Measurements from ENCODE around the gene TBXAS1.
"Not testable (repeated sequence)": the region's sequence is repeated elsewhere in the genome, so short reads cannot be mapped to it uniquely, and the experiment has no call there.

The TBXAS1 gene

DNA sequence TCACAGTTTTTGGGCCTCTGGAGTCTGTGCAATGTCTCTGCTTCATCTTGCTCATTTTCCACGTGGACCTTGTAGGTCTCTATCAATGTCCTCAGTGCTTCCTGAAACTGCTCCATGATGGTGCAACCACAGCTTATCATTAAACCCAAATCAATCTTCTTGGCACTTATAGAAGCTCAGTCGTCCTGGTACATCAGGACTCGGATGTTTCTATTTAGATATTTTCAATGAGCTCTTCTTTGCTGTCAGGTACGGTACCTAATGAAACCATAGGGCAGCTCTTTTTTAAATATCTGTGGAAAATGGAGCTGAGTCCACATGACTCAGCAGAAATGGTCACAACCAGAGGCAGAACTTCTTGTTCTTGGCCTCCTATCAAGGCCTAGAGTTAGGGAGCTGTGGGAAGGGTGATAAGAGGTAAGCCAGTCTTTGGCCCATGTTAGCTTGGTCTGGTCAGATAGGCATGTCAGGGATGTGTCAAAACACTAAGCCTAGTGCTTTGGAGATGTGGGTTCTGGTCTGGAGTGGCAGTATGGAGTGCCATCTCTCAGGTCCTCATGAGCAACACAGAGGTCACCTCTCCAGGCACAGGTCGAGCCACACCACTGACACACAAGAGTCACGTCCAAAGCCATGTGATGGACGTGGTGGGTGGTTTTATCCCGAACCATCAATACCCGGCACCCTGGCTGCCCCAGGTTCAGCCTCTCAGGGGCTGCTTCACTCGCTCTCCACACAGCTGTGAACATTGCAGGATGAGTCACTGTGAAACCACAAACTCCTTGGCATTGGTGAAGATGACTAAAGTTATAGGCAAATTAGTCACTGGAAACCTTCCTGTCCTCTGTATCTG, 87.0 kb downstream of the TBXAS1 start:
- DNase-seq, result peak; percentile 52

DNA sequence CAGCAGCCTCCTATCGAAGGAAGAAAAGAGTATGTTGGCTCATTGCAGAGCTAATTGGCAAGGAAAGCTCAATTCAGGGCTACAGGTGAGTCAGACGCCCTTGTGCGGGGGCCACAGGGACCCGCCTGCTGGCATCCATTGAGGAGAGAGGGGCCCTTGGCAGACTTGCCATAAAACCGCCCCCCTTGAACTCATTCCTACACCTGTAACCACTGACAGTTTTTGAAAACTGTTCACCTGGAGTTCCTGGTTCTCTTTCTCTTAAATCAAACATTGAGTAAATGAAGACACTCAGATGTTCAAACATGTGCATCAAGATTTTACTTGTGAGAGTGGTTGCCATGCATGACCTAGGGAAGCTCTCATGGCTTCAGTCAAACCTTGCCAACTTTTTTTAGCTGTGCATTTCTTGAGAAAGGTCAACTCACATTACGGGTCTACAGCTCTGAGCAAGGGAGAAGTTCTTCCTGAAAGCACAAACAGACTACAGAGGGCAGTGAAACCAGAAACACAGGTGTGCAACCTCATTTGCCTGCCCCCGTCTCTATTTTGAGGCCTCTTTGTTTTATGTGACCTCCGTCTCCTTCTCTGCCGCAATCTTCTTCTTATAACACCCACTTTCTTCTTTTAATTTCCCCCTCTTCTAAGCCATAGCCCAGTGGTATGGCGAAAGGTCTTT, 87.8 kb downstream of the TBXAS1 start:
- DNase-seq, result peak; percentile 45

DNA sequence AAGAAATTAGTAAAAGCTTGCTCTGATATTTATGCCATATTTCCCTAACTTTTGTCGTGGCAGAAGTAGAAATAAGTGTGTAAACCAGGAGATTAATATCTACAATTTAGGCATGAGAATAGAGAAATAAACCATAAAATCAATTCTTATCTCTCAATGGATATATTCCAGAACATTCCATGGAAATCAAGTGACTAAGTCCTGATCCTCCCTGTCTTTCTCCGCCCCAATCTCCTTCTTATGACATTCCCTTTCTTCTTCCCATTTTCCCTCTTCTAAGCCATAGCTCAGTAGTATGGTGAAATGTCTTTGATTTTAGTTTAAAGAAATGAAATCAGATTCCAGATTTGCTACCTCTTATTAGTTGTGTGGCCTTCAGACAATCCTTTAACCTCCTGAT, 88.8 kb downstream of the TBXAS1 start:
- no peak for DNase-seq

GRCh38 chr7:139918480-139918879, 89.4 kb downstream of the TBXAS1 start:
- DNase-seq, result no peak

DNA sequence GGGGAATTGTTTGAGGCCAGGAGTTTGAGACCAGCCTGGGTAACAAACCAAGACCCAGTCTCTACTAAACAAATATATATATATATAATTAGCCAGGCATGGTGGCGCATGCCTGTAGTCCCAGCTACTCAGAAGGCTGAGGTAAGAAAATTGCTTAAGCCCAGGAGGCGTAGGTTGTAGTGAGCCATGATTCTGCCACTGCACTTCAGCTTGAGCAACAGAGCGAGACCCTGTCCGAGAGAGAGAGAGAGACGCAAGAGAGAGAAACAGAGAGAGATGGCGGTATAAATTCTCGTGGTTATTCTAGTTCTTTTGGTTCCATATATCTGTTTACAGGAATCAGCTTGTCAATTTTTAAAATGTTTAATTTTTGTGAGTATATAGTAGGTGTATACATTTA, 94.0 kb downstream of the TBXAS1 start:
- no peak for DNase-seq

- no peak for DNase-seq
Measured at GRCh38 chr7:139924461-139924860, 95.4 kb downstream of the TBXAS1 start.

GRCh38 chr7:139929221-139929620, 100.2 kb downstream of the TBXAS1 start:
- DNase-seq, result not testable (repeated sequence)

GRCh38 chr7:139930286-139930965, 101.4 kb downstream of the TBXAS1 start:
- DNase-seq, result no peak

DNA sequence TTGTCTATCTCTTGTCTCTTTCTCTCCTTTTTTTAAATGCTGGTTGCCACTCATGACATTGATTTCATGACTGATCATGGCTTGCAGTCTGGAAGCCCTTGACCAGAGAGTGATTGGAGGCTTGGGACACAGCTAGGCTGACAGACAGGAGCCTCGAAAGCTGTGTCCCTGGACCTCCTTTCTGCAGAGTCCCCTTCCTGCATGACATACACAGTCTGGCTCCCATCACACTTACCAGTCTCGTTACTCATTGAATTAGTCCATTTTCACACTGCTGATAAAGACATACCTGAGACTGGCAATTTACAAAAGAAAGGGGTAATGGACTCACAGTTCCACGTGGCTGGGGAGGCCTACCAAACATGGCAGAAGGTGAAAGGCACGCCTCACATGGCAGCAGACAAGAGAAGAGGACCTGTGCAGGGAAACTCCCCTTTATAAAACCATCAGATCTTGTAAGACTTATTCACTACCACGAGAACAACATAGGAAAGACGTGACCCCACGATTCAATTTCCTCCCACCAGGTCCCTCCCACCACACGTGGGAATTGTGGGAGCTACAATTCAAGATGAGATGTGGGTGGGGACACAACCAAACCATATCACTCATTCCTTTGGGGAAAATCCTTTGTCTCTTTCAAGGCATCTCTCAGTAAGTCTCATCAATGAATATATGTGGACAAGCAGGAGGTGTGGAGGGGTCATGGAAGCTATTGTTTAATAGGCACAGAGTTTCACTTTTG, 102.3 kb downstream of the TBXAS1 start:
- DNase-seq, result no peak

DNA sequence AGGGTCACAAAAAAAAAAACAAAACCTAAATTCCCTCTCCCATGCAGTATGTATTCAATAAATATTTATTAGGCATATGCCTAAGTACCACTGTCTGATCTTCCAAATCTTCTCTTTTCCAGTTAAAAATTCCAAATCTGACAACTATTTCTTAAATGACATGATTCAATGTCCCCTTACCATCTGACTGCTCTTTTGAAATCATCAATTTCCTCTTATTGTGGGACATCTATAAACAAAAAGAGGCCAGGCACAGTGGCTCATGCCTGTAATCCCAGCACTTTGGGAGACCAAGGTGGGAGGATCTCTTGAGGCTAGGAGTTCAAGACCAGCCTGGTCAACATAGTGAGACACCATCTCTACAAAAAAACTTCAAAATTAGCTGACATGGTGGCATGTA, 103.5 kb downstream of the TBXAS1 start:
- DNase-seq, result no peak

- no peak for DNase-seq
Measured at GRCh38 chr7:139936760-139937310, 107.8 kb downstream of the TBXAS1 start.

- no peak for DNase-seq
Measured at GRCh38 chr7:139937715-139938114, 108.7 kb downstream of the TBXAS1 start.

DNA sequence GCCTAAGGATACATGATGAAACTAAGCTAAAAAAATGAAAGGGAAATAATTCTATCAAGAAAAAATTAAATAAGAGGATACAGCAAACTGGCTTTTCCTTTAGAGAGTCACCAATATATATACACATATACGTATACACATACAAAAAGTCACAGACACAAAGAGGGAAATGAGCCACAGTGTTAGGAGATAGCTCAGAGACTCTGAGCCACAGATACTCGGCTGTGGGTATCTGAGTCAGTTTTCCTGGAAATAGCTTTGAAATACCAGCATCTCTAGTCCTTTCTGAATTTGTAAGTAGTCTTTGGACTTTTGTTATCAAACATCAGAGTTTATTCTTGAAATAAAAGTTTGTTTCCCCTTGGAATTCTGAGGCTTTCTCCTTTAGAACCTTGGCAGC, 111.8 kb downstream of the TBXAS1 start:
- DNase-seq, result no peak

DNA sequence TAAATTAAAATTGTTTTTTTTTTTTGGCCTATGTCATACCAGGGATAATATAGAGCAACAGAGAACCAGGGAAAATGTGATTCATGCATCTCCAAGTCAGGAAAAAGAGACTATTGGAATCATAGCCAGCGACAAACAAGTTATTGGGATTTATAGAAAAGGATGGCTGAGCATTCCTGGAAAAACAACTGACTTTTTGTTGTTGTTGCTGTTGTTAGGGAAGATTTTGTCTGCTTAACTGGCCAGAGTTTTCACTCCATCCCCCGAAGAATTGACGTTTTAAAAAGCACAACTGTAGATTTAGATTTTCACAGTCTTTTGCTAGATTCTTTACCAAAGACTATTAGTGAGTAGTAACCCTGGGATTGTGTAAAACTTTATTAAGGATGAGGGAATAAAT, 112.4 kb downstream of the TBXAS1 start:
- no peak for DNase-seq

GRCh38 chr7:139941866-139942265, 112.8 kb downstream of the TBXAS1 start:
- no peak for DNase-seq

DNA sequence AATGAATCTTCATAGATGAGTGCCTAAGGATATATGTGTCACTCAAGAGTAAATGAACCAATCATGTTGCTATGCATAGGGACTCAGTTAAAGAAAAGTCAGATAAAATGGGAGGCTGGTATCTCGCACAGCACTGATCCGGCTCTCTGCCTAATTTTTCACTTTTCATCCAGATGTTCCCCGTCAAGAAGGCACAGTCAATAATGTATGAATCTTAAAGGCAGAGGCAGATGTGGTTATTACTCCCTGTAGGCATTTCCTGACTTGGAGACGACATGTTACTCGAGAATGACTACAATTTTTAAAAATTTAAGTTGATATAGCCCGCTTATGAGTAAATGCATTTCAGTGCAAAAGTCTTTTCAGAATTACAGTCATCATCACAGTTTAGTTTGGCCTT, 113.6 kb downstream of the TBXAS1 start:
- DNase-seq, result no peak

DNA sequence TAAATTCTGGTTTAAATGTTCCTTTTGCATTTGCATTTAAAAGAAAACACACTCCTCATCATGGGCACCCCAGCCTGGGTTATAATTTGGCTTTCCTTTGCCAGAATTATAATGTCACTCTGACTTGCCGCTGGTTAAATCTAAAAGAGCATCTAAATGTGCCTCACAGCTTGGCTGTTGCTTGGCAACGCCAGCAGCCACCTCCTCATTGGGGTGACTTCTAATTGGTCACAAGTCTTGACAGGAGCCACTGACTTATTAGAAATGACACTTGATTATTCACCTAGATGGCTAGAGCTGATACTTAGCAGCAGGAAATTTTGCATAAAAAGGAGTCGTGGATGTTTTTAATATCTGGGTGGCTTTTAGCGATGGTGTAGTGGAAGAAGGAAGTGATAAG, 114.3 kb downstream of the TBXAS1 start:
- DNase-seq, result no peak

DNA sequence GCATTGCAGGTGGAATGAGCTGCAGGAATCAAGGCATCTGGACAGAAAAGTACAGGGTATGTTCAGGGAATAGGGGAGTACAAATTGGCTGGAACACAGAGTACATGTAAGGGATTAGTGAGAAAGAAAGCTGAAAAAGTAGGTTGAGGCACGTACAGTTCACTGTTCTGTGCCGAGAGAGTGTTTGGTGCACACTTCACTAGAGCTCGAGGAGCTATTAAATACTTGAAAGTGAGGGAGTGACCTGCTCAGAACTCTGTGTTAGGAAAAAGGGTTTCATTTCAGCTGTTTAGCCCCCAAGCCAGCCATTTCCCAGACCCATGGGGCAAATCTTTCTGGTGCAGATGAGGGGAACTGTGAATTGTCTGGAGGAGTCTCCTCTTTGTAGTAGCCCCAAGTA, 115.2 kb downstream of the TBXAS1 start:
- no peak for DNase-seq

GRCh38 chr7:139946533-139946932, 117.5 kb downstream of the TBXAS1 start:
- DNase-seq, result no peak

GRCh38 chr7:139947021-139947420, 118.0 kb downstream of the TBXAS1 start:
- DNase-seq, result no peak

DNA sequence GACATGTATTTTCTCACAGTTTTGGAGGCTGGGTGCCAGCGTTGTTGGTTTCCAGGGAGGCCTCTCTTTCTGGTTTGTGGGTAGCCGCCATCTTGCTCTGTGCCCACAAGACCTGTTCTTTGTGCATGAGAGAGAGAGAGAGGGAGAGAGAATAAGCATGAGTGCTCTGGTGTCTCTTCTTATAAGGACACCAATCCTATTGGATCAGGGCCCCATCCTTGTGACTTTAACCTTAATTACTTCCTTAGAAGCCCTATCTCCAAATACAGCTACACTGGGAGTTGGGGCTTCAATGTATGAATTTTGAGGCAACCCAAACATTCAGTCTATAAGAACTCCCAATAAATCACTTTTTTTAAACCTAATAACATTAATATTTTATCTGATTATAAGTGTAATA, 119.1 kb downstream of the TBXAS1 start:
- no peak for DNase-seq

- DNase-seq, result no peak
Measured at GRCh38 chr7:139948587-139949335, 119.7 kb downstream of the TBXAS1 start.
